GM18520 (cell line): ENCODE results near the gene MYO1H.
"Not testable (repeated sequence)": the region's sequence is repeated elsewhere in the genome, so short reads cannot be mapped to it uniquely, and the experiment has no call there.

ENCODE experiments used
- ATAC-seq: cut with Tn5 transposase; IDR thresholded peaks from one replicate; pipeline ENCODE4 v1.9.1; 2021; ENCODE audit not compliant: unreplicated experiment

MYO1H gene, protein sequence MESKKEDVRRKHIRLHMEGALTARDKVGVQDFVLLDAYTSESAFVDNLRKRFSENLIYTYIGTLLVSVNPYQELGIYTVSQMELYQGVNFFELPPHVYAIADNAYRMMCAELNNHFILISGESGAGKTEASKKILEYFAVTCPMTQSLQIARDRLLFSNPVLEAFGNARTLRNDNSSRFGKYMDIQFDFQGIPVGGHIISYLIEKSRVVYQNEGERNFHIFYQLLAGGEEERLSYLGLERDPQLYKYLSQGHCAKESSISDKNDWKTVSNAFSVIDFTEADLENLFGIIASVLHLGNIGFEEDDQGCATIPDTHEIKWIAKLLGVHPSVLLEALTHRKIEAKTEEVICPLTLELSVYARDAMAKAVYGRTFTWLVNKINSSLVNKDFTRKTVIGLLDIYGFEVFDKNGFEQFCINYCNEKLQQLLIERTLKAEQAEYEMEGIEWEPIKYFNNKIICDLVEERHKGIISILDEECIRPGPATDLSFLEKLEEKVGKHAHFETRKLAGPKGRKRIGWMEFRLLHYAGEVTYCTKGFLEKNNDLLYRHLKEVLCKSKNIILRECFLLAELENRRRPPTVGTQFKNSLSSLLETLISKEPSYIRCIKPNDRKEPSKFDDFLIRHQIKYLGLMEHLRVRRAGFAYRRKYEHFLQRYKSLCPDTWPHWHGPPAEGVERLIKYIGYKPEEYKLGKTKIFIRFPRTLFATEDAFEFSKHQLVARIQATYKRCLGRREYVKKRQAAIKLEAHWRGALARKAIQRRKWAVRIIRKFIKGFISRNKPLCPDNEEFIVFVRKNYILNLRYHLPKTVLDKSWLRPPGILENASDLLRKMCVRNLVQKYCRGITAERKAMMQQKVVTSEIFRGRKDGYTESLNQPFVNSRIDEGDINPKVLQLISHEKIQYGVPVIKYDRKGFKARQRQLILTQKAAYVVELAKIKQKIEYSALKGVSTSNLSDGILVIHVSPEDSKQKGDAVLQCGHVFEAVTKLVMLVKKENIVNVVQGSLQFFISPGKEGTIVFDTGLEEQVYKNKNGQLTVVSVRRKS

DNA sequence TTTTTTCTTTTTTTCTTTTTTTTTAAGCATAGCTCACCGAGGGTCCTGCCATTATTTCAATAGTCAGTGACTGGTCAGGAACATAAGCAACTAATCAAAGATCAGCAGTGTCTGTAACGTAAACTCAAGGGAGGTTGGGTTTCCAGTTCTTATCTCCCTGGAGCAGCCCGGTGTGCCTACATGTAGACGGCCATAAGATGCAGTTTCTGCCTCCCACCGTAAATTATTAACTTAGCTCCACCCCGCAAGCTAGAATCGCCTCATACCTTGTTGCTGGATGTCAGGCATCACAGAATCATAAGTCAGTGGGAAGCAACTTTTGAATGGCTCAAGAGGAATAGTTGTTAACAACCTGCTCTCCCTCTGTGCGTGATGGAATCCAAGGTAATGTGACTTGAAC lies at the start of gene MYO1H:
TSS of gene MYO1H (plus strand) at position 312 of the 400 bp plus-strand sequence. CDS start at position 373, 61 bp downstream.
- no peak for ATAC-seq

DNA sequence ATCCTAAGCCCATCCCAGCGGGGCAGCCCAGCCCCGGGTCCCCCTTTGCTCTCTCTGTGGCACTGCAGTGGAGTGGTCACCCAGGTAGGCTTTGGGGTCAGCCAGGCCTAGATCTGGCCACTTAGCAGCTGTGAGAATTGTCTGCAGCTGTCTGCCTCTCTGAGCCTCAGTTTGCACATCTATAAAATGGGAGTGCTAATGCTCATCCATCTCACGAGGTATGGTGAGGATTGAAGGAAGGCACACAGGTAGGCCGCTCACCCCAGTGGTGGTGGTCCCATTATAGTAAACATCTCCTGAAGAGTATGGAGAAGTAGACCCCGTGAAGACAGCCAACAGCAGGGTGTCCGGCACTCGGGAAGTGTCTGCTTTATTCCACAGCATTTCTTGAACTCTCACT lies 47.9 kb upstream of the MYO1H start:
- no peak for ATAC-seq

DNA sequence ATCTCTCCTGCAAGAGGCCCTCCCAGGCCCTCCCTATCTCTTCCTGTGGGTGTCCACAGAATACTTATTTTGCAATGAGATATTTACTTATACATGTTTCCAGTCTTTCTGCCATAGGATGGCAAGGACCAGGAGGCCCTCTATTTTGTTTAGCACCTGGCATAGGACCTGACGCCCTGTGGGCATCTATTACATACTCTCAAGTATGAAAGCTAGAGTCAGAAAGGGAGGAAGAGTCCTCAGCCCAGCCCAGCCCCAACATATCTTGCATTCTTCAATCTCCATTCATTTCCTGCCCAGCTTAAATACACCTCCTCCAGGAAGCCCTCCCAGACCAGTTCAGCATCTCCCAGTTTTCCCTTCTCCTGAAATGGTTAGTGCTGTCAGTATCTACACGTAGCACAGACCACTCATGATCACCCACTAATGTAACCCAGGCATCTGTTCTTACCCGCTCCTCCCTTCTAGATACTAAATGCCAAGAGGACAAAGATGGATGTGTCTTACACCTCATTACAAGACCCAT lies 46.0 kb upstream of the MYO1H start:
- ATAC-seq, result no peak

DNA sequence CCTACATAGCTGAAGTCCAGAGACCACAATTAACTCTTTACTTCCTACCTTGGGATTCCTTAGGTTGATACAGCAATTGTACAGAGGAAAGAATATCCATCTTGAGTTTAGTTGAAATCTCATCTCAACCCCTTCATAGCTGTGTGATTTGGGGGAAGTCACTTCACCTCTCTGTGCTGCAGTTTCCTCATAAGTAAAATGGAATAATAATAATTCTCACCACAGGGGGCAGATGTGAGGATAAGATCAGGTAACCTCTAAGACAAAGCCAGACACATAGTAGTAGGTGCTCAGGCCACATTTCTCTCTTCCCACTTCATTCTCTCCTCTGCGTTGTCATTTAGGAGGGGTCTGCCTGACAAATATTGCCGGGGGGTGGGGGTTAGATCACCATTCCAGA lies 45.3 kb upstream of the MYO1H start:
- no peak for ATAC-seq

DNA sequence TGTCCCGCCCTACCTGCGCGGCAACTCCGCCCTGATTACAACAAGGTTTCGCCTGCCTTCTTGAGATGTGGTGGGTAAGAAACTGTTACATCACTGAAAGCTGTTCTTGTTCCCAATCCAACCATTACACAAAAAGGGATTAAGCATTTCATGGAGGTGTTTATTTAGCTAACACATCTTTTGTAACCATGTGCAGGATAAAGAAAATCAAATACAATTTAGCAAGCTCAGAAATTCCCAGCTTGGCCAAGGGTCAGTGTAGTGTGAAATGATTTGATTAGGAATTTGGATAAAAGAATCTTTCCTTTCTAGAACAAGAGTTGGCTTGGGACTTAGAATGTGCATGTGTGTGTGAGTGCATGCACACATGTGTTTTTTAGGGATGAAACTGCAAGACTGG lies 44.9 kb upstream of the MYO1H start:
- no peak for ATAC-seq

DNA sequence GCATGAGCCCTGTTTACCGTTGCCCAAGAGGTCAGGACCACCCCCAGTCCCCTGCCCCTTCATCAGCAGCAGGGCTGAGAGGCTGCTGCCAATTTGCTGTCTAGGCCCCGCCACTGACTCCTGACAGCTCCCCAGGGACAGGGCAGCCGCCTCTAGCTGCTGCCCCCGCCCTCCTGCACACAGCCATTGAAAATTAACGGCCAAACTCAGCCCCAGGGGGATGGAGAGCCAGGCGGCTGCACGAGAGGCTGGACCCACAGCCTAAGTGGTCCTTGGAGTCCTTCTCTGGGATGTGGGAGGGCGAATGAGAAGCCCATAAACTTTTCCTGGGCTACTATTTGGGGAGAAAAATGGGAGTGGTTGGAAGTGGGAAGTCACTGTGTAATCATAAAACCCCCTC lies 43.2 kb upstream of the MYO1H start:
- ATAC-seq, result no peak

DNA sequence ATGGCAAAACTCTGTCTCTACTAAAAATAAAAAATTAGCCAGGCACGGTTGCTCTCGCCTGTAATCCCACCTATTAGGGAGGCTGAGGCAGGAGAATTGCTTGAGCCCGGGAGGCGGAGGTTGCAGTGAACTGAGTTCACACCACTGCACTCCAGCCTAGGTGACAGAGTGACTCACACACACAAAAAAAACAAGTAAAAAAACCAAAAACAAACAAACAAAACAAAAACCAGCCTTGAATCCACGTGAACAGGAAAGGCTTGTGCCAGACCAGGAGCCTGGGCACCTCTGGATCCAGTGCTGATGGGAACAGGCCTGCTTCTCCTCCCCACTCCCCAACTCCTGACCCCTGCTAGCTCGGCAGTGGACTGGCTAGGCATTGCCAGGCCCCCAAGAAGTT lies 42.2 kb upstream of the MYO1H start:
- ATAC-seq, result no peak

DNA sequence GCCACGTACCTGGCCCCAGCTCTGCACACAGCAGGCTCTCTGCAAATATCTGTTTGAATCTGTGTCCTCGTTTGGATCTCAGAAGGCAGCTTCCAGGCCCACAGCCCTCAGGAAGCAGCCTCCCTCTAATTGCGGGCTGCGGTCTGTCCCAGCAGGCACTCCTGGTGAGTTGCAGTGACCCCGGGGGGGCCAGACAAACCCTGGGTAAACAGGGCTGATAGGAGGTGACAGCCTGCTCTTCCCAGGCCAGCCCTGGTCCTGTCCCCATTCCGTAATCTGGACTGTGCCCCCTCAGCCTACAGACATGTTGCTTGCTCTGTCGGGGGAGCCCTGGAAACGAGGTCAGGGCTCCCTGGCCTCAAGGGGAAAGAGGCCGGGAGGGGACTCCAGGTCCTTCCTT lies 40.6 kb upstream of the MYO1H start:
- no peak for ATAC-seq

DNA sequence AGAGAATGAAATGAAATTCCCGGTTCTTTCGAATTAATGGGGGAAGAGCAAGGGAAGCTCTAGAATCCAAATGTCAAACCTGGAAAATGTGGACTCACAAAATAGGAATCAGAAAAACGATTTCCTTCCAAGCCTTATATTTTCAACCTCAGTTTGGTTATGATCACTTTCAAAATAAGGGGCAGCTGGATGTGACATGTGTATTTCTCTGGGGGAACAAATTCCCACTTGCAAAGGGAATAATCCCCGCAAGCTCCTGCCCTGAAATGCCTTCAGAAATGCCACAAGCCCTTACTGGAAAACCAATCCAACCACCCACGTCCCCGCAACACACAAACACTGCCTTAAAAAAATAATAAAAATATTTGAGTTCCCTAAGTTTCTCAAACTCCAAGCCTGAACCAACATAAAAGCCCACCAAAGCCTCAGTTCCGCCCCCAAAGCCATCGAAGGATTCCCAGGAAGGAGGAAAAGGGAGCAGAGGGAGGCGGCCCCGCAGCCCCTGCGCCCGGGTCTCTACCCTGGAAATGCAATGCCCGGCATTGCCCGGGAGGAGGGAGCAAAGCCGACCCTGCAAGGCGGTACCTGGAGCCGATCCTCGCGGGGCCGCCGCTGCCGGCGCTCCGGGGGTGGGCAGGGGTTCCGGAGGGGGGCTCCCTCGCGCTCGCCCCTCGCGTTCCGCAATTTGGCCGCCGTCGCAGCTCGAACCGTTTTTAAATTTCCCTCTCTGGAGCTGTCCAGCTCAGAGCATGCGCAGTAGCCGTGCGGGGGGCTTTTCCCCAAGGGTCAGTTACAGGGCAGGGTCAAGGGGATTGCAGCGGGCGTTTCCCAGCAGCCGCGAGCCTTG lies 38.9 kb upstream of the MYO1H start, which contains the start of gene FOXN4:
TSS of gene FOXN4 (minus strand) at position 751 of the 847 bp plus-strand sequence. CDS start 963 bp downstream, outside the sequence.
- ATAC-seq, result no peak

DNA sequence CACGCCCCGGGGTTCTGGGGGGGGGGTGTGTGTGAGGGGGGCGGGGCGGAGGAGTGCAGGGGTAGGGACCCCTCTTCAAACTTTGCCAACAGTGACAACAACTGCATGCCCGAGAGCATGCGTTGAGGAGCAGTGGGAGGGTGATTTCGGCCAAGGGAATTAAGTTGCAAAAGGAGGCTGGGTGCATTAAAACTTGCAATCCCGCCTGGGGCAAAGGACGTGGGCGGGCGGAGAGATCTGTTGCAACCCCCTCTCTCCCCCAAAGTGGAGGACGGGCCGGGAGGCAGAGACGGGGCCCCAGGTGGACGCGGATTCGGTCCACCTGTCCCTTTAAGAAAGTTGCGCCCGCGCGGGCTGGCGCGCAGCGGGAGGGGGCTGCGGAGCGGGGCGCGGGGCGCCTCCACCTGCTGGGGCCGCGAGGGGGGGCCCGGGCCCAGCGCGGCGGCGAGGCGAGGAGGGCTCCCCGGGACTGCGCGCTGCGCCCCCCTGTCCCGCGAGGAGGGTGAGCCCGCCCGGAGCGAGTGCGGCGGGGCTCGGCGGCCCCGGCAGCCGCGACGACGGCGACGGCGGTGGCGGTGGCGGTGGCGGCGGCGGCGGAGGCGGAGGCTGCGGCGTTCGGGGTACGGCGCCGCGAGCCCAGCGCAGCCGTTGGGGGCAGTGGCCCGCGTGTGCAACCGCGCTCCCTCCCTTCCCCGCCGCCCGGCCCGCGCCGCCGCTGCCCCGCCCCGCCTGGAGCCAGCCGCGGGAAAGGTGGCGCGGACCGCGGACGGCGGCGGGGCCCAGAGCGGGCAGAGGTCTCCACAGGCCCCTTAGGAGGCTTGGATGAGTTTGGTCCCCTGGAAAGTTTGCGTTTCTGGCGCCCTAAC lies 38.1 kb upstream of the MYO1H start:
- no peak for ATAC-seq

DNA sequence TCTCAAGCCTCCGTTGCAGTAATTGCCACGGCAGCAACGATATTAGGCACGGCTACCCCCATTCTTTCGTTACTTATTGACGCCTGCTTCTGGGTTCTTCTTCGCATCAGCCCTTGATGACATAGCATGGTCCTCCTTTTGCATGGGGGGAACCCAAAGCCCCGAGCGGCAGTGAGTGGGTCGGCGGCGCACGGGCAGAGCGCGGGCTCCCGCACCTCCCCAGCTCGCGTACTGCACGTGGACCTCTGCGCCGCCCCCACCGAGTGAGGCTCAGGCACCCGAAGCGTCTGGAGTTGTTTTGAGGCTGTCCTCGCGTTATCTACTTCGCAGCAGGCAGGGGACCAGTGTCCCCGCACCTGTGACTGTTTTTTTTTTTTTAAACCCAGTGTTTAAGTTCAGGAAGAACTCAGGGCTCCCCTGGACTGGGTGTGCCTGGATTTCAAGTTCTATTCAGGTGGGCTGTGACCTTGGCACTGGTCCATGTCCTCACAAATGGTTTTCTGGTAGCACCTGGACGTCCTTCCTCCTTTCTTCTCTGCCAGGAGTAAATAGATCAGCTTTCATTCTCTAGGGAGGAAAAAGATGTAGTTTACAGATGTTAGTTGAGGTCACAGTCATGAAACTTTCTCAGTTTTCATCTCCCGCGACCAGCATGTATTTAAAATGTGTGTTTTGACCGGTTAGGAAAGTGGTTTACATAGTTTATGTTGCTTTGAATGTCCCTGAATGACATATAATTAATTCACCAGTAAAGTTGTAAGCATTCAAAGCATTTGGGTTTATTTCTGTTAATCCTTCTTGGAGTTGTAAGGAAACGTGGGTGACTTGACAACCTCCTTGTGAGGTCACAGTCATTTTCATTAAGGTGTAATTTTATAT lies 37.2 kb upstream of the MYO1H start:
- no peak for ATAC-seq

DNA sequence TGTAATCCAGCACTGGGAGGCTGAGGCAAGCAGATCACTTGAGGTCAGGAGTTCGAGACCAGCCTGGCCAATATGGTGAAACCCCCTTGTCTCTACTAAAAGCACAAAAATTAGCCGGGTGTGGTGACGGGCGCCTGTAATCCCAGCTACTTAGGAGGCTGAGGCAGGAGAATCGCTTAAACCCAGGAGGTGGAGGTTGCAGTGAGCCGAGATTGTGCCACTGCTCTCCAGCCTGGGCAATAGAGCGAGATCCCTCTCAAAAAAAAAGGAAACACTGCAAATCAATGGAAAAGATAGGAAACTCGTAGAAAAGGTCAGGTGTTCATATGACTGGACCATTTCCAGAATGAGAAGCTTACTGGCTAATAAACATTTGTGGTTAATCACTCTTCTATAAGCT lies 26.4 kb upstream of the MYO1H start:
- ATAC-seq, result not testable (repeated sequence)

DNA sequence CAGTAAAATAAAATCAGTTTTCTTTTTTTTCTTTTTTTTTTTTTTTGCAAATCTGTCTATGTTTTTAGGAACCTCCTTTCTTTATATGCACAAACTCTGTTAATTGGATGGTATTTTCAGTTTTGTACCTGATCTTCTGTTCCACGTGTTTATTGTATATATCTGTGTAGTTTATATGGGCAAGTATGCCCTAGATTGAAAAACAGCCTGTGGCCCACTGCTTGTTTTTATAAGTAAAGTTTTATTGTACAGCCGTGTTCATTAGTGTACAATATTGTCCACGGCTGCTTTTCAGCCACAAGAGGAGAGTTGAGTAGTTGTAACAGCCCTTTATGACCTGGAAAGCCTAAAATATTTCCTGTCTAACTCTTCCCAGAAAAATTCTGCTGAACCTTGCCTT lies 18.7 kb upstream of the MYO1H start:
- ATAC-seq, result no peak

DNA sequence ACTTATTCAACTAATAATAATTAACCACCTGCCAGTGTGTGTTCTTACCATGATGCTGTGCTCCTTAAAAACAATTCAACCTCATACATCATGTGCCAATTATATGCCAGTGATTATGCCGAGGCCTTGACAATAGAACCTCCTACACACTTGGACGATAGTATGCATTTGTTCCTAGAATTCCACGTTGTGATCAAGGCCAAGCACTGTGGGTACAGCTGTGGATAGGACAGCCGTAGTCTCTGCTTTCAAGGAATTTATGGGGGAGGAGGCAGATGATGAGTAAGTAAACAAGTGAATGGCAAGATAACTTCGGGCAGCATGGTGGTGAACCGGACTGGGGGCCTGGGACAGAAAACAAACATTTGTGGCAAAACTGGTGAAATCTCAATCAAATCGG lies 18.0 kb upstream of the MYO1H start:
- ATAC-seq, result no peak

DNA sequence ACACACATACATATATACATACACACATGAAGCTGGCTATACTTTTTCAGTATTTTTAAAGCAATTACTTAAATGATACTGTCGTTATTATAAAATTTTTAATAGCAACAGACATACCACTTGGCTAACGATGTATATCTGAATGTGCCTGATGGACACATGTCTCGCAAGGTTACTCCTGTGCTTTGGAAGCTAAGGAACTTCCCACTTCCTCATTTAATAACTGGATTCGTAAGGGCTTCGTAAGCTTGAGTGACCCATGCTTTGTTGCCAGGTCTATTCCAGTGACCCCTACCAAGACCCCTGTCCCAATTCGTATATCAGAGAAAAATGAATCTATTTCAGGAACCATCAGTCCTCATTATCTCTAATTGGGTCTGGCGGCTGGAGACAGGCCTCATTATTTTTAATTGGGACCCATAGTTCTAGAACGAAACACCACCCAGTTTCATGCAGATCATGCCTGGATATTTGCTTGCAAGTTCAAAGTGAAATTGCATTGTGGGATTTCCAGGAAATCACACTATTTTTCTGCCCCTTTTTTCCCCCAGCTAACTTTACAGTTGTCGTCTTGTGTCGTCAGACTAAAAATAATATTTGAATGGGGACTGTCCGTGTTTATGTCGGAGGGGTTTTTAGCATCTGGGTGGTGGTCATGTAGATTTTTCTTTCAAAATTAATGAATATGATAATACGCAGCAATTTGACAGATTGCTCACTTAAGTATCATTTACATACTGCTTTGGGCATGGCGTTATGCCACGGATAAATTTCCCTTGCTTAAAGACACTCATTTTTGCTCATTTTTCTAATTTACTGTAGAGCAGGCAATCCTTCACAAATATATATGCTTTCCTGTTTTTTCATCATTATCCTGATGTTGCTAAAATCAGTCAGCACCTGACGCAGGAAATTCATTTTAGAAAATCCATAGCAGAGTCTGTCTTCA lies 17.1 kb upstream of the MYO1H start:
- ATAC-seq, result no peak

DNA sequence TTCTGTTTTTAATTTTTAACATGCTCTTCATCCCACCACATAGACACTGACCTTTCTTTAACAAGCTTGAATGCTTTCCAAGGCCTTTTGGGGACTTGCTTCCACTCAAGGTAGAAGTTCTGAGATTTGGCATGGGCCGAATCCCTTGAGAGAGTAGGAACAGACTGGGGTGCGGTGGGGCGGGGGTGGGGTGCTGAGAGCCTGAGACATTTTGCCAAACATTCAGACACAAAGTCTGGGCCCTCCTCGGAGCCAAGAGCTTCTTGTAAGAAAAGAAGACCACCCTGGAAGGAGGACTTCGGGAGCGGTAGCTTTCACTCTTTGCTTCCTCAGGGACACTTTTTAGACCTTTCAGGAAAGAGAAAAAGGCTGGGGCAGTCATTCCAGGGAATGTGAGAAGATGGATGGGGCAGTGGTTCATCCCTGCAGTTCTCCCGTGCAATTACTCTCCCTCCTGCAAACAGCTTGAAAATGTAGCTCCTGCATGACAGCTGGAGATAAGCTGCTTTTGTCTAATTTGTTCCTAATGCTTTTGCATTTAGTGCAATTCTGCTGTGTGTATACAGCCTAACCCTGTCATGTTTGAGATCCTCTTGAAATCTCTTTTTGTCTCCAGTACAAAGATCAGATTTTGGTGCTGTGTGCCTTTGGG lies 16.3 kb upstream of the MYO1H start:
- ATAC-seq, result no peak

DNA sequence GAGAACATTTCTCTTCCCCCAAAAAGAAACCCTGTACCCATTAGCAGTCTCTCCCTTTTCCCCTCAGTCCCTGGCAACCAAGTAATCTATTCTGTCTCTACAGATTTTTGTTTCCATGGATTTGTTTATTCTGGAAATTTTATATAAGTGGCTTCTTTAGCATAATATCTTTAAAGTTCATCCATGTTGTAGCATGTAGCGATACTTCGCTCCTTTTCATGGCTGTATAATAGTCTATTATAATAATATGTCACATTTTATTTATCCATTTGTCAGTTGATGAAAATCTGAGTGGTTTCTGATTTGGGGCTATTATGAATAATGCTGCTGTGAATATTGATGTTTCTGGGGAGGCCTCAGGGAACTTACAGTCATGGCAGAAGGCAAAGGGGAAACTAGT lies 12.8 kb upstream of the MYO1H start:
- no peak for ATAC-seq
